Breast epithelium (tissue), 3 donors: ENCODE measurements around the gene TAS2R60.

ENCODE experiments used
- CTCF ChIP-seq, 3 donors: fragments of 450-650 bp; IDR thresholded peaks; one replicate each; pipeline ENCODE4 v1.5.1; 2016 to 2017; ENCODE audit warnings: antibody characterized with exemption in 3 of 3, mild to moderate bottlenecking in 3 of 3, moderate library complexity in 3 of 3
- POLR2A ChIP-seq: fragments of 450-650 bp; IDR thresholded peaks from one replicate; pipeline ENCODE4 v1.6.1; 2016; ENCODE audit warnings: antibody characterized with exemption, mild to moderate bottlenecking, moderate library complexity

GRCh38 chr7:143431109-143431508 is 12.1 kb upstream of the TAS2R60 start:
- TF ChIP-seq CTCF (IDR thresholded peaks at IDR 0.05) (no peak), POLR2A (no peak)
